HepG2 (cell line): ENCODE results near the gene SYPL2. TPM values are rescaled to one million over a fixed set of nuclear protein-coding genes. Genes with fewer than 3 reads are reported as not detected.

Experiments
- ATRX ChIP-seq: sonication (generic); formaldehyde crosslinking; IDR thresholded peaks from 2 replicates; pipeline ENCODE4 v1.4.0; 2020; ENCODE audit warnings: missing genetic modification reagents, borderline replicate concordance
- HDAC6 ChIP-seq: fragments of 200-600 bp; sonication (generic); IDR thresholded peaks from 2 replicates; pipeline ENCODE4 v1.7.0; 2017; ENCODE audit warnings: mild to moderate bottlenecking, antibody characterized with exemption, low read length, low read depth
- HES4 ChIP-seq: sonication (generic); formaldehyde crosslinking; IDR thresholded peaks from 2 replicates; pipeline ENCODE4 v1.9.0; 2021; ENCODE audit warnings: mild to moderate bottlenecking, missing genetic modification reagents, borderline replicate concordance
- HNRNPUL1 ChIP-seq: fragments of 200-400 bp; formaldehyde crosslinking; IDR thresholded peaks from 2 replicates; pipeline ENCODE4 v1.6.1; 2017; ENCODE audit warnings: low read depth, mild to moderate bottlenecking, low read length, moderate library complexity
- KAT7 ChIP-seq: IDR thresholded peaks from 2 replicates; pipeline ENCODE4 v1.6.1; 2018; ENCODE audit warnings: borderline replicate concordance, missing compliant biosample characterization
- KDM1A ChIP-seq: IDR thresholded peaks from 2 replicates; pipeline ENCODE4 v1.6.1; 2016; ENCODE audit warnings: missing compliant biosample characterization
- KDM4B ChIP-seq: sonication (generic); formaldehyde crosslinking; IDR thresholded peaks from 2 replicates; pipeline ENCODE4 v1.4.0; 2020; ENCODE audit warnings: missing genetic modification reagents
- KDM6A ChIP-seq: IDR thresholded peaks from 2 replicates; pipeline ENCODE4 v1.6.1; 2016; ENCODE audit warnings: low read depth
- MAFF ChIP-seq: IDR thresholded peaks from 2 replicates; pipeline ENCODE4 v1.6.1; 2011; ENCODE audit warnings: low read depth, low read length, improper control_type of control experiment
- NFE2L1 ChIP-seq: sonication (generic); formaldehyde crosslinking; IDR thresholded peaks from 2 replicates; pipeline ENCODE4 v1.4.0; 2020; ENCODE audit warnings: missing genetic modification reagents, mild to moderate bottlenecking, borderline replicate concordance
- NPAS2 ChIP-seq: sonication (generic); formaldehyde crosslinking; IDR thresholded peaks from 2 replicates; pipeline ENCODE4 v1.8.0; 2022; ENCODE audit warnings: mild to moderate bottlenecking, missing genetic modification reagents, borderline replicate concordance
- PCBP1 ChIP-seq: fragments of 200-400 bp; formaldehyde crosslinking; IDR thresholded peaks from 2 replicates; pipeline ENCODE4 v1.6.1; 2017; ENCODE audit warnings: mild to moderate bottlenecking, low read depth, low read length, borderline replicate concordance
- PHF8 ChIP-seq: sonication (generic); formaldehyde crosslinking; IDR thresholded peaks from 2 replicates; pipeline ENCODE4 v1.5.0; 2020; ENCODE audit warnings: missing genetic modification reagents
- SIX1 ChIP-seq: sonication (generic); formaldehyde crosslinking; IDR thresholded peaks from 2 replicates; pipeline ENCODE4 v1.4.0; 2020; ENCODE audit warnings: missing genetic modification reagents, borderline replicate concordance
- SMAD9 ChIP-seq: sonication (generic); formaldehyde crosslinking; IDR thresholded peaks from 2 replicates; pipeline ENCODE4 v1.5.1; 2020; ENCODE audit warnings: mild to moderate bottlenecking, missing genetic modification reagents
- SNAPC2 ChIP-seq: sonication (generic); formaldehyde crosslinking; IDR thresholded peaks from 2 replicates; pipeline ENCODE4 v1.8.1; 2022; ENCODE audit warnings: mild to moderate bottlenecking, missing genetic modification reagents
- TBL1XR1 ChIP-seq: fragments of 150-350 bp; IDR thresholded peaks from 2 replicates; pipeline ENCODE4 v1.6.1; 2014; ENCODE audit warnings: borderline replicate concordance, low read length; ENCODE audit not compliant: partially characterized antibody
- TSC22D2 ChIP-seq: sonication (generic); formaldehyde crosslinking; IDR thresholded peaks from 2 replicates; pipeline ENCODE4 v1.5.1; 2020; ENCODE audit warnings: missing genetic modification reagents, mild to moderate bottlenecking, borderline replicate concordance
- ZBTB20 ChIP-seq: sonication (generic); formaldehyde crosslinking; IDR thresholded peaks from 2 replicates; pipeline ENCODE4 v1.8.1; 2023; ENCODE audit warnings: missing genetic modification reagents, low read depth, mild to moderate bottlenecking, borderline replicate concordance
- ZEB1 ChIP-seq: IDR thresholded peaks from 2 replicates; pipeline ENCODE4 v1.6.1; 2012; ENCODE audit warnings: mild to moderate bottlenecking, low read depth, inconsistent platforms; ENCODE audit not compliant: insufficient replicate concordance
- ZNF260 ChIP-seq: sonication (generic); formaldehyde crosslinking; IDR thresholded peaks from 2 replicates; pipeline ENCODE4 v1.4.0; 2020; ENCODE audit warnings: missing genetic modification reagents, low read depth, mild to moderate bottlenecking, borderline replicate concordance
- ZNF337 ChIP-seq: sonication (generic); formaldehyde crosslinking; IDR thresholded peaks from 2 replicates; pipeline ENCODE4 v1.5.1; 2020; ENCODE audit warnings: missing genetic modification reagents, low read depth, mild to moderate bottlenecking, borderline replicate concordance
- ZNF430 ChIP-seq: sonication (generic); formaldehyde crosslinking; IDR thresholded peaks from 2 replicates; pipeline ENCODE4 v1.9.0; 2021; ENCODE audit warnings: mild to moderate bottlenecking, missing genetic modification reagents
- ZNF605 ChIP-seq: sonication (generic); formaldehyde crosslinking; IDR thresholded peaks from 2 replicates; pipeline ENCODE4 v1.8.0; 2022; ENCODE audit warnings: mild to moderate bottlenecking, missing genetic modification reagents
- ZNF678 ChIP-seq: sonication (generic); formaldehyde crosslinking; IDR thresholded peaks from 2 replicates; pipeline ENCODE4 v1.4.0; 2020; ENCODE audit warnings: mild to moderate bottlenecking, missing genetic modification reagents
- polyA plus RNA-seq, 8 experiments: library from polyadenylated mRNA; depleted of rRNA in 3 of 8; stranded (reverse) in 7 of 8; unstranded in 1 of 8; fragments of >200 nt; fragmentation: Illumina TruSeq in 4 of 8; extraction: Trizol in 4 of 8; gene quantifications; 2 replicates each; pipeline versions ENCODE4 v1.2.1 to v1.2.3, GENCODE V29; 2011 to 2016; ENCODE audit warnings: low read depth in 4 of 8, missing spikeins in 1 of 8, mixed read lengths in 1 of 8; ENCODE audit not compliant: insufficient read depth in 1 of 8
- total RNA-seq, 5 experiments: library from RNA; depleted of rRNA; stranded (reverse); fragments of >200 nt; fragmentation: Illumina TruSeq; extraction: Trizol; gene quantifications; 2 replicates each; pipeline ENCODE4 v1.2.3, GENCODE V29; 2016; ENCODE audit warnings: low read depth in 1 of 5
- TF ChIP-seq, protein P1 (sequence below): sonication (generic); formaldehyde crosslinking; IDR thresholded peaks from 2 replicates; pipeline ENCODE4 v1.8.1; 2023; ENCODE audit warnings: mild to moderate bottlenecking, moderate library complexity, missing genetic modification reagents
- TF ChIP-seq, protein P2 (sequence below): sonication (generic); formaldehyde crosslinking; IDR thresholded peaks from 2 replicates; pipeline ENCODE4 v1.8.0; 2022; ENCODE audit warnings: low read depth, missing genetic modification reagents
- TF ChIP-seq, protein P3 (sequence below): sonication (generic); formaldehyde crosslinking; IDR thresholded peaks from 2 replicates; pipeline ENCODE4 v1.8.0; 2022; ENCODE audit warnings: missing genetic modification reagents, mild to moderate bottlenecking, borderline replicate concordance
- TF ChIP-seq, protein P4 (sequence below): sonication (generic); formaldehyde crosslinking; IDR thresholded peaks from 2 replicates; pipeline ENCODE4 v1.5.0; 2020; ENCODE audit warnings: missing genetic modification reagents

The SYPL2 gene
- total and polyA plus RNA-seq, 2 of the 13 experiments (the other 11 are each of a cell fraction or from before 2014, with no cell fraction given): 0.17 to 0.24 TPM

DNA sequence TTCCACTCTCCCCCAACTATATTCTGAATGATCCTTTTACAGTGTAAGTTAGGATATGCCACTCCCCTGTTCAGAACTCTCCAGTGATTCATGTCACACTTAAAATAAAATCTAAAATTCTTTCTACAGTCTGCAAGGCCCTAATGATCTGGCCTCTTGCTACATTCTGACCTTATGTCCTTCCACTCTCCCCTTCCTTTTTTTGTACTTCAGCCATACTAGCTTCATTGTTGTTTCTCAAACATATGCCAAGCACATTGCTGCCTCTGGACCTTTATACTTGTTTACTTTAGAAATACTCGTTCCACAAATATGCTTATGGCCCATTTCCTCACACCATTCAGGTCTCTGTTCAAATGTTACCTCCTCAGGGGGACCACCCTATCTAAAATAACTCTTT lies 25.3 kb upstream of the SYPL2 start (continued):
- TF ChIP-seq SNAPC2 (CRISPR knock-in tag) (no peak), KAT7 (no peak), PHF8 (CRISPR knock-in tag) (no peak), ZNF430 (CRISPR knock-in tag) (no peak), ZBTB20 (CRISPR knock-in tag) (no peak), NFE2L1 (CRISPR knock-in tag) (no peak), HNRNPUL1 (no peak), SIX1 (CRISPR knock-in tag) (no peak), ZNF678 (no peak), KDM6A (CRISPR knock-in tag) (no peak), NPAS2 (CRISPR knock-in tag) (no peak), TBL1XR1 (no peak), ZEB1 (no peak), ZNF337 (CRISPR knock-in tag) (no peak), HES4 (CRISPR knock-in tag) (no peak), KDM1A (peak; percentile 58; the same call in 1 of the 2 replicates), ATRX (CRISPR knock-in tag) (no peak), ZNF605 (no peak), TSC22D2 (CRISPR knock-in tag) (no peak), PCBP1 (no peak), ZNF260 (CRISPR knock-in tag) (no peak), HDAC6 (no peak), MAFF (no peak), KDM4B (CRISPR knock-in tag) (no peak), SMAD9 (no peak)
- TF ChIP-seq, protein P1, sequence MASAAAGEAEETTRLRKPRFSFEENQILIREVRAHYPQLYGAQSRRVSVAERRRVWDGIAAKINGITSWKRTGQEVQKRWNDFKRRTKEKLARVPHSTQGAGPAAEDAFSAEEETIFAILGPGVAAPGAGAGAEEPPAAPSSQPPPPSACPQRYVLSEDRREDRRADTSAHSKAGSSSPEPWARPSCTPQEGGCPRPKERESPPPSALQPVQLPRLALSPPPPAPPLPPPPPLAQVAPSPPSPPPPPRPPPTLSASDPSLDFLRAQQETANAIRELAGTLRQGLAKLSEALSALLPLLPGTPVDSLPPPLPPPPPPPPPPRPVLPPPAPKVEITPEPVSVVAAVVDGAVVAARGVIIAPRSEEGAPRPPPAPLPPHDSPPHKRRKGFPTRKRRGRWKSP (CRISPR knock-in tag): no peak
- TF ChIP-seq, protein P2, sequence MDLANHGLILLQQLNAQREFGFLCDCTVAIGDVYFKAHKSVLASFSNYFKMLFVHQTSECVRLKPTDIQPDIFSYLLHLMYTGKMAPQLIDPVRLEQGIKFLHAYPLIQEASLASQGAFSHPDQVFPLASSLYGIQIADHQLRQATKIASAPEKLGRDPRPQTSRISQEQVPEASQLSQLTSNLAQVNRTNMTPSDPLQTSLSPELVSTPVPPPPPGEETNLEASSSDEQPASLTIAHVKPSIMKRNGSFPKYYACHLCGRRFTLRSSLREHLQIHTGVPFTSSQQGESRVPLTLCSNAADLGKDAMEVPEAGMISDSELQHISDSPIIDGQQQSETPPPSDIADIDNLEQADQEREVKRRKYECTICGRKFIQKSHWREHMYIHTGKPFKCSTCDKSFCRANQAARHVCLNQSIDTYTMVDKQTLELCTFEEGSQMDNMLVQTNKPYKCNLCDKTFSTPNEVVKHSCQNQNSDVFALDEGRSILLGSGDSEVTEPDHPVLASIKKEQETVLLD: no peak
- TF ChIP-seq, protein P3, sequence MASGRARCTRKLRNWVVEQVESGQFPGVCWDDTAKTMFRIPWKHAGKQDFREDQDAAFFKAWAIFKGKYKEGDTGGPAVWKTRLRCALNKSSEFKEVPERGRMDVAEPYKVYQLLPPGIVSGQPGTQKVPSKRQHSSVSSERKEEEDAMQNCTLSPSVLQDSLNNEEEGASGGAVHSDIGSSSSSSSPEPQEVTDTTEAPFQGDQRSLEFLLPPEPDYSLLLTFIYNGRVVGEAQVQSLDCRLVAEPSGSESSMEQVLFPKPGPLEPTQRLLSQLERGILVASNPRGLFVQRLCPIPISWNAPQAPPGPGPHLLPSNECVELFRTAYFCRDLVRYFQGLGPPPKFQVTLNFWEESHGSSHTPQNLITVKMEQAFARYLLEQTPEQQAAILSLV (CRISPR knock-in tag): no peak
- TF ChIP-seq, protein P4, sequence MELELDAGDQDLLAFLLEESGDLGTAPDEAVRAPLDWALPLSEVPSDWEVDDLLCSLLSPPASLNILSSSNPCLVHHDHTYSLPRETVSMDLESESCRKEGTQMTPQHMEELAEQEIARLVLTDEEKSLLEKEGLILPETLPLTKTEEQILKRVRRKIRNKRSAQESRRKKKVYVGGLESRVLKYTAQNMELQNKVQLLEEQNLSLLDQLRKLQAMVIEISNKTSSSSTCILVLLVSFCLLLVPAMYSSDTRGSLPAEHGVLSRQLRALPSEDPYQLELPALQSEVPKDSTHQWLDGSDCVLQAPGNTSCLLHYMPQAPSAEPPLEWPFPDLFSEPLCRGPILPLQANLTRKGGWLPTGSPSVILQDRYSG: no peak
